ENCODE measurements around the gene TTC38.
A peak's percentile ranks its signal among the peaks of the same experiment; 100 is the strongest.

The TTC38 gene

DNA sequence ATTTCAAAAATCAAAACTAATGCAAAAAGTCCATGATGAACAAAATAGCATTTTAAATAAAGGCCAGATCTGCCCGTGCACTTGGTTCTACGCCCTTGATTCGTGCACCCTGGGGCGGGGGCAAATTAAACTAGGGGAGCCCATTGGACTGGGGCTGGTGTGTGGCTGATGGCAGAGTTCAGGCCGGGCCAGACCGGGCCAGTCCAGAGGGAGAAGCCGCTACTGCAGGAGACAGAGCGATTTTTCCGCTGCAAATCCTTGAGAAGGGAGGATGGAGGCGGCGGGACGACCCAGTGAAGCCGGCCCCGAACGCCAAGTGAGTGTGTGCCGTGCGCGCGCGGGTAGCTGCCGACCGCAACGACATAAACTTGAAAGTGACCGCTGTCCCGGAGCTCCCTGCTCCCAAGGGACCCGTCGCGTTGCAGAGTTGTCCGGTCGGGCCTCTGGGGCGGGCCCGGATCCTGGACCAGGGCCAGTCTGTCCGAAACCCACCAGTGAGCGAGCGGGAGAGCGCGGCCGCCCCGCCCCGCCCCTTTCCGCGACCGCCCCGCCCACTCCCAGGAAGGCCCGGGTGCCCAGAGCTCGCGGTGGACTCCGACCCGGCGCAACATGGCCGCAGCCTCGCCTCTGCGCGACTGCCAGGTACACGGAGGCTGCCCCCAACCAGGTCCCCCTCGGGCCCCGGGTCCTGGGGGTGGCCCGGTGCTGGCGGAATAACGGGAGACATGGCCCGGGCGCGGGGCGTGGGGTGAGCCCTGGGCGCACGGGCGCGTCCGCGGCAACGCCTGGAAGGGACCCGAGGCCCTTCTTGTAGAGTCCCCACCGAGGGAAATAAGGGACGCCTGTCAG, at the start of gene TTC38:
Gene TTC38 (plus strand): TSS at position 578 of the 849 bp plus-strand sequence. CDS start 32 bp downstream, at position 610.
- DNase-seq (ENCODE audit: low read depth) = peak; percentile 78

DNA sequence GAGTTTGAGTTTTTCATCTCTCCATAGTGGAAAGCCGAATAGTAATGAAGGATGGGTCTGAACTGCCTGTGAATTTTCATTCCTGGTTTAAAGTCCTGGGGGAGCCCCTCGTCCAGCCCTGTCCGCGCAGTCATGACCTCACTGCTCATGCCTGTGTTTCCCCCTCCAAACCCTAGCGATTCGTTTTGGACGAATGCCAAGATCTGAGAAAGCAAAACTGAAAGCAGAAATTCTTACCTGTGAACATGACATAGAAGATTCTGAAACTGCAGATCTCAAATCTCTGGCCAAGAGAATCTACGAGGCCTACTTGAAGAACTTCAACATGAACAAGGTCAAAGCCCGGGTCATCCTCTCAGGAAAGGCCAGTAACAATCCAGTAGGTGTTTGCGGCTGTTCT, 48.2 kb upstream of the TTC38 start:
- DNase-seq (ENCODE audit: low read depth) = no peak

DNA sequence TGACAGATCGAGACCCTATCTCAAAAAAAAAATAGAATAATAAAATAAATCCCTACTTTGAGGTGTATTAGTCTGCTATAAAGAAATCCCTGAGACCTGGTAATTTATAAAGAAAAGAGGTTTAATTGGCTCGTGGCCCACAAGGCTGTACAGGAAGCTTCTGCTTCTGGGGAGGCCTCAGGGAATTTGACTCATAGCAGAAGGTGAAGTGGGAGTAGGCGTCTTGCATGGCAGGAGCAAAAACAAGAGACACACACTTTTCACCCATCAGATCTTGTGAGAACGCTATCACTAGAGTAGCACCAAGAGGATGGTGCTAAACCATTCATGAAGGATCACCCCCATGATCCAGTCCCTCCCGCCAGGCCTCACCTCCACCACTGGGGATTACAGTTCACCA, 46.9 kb upstream of the TTC38 start:
- DNase-seq (ENCODE audit: low read depth) = peak; percentile 56

DNA sequence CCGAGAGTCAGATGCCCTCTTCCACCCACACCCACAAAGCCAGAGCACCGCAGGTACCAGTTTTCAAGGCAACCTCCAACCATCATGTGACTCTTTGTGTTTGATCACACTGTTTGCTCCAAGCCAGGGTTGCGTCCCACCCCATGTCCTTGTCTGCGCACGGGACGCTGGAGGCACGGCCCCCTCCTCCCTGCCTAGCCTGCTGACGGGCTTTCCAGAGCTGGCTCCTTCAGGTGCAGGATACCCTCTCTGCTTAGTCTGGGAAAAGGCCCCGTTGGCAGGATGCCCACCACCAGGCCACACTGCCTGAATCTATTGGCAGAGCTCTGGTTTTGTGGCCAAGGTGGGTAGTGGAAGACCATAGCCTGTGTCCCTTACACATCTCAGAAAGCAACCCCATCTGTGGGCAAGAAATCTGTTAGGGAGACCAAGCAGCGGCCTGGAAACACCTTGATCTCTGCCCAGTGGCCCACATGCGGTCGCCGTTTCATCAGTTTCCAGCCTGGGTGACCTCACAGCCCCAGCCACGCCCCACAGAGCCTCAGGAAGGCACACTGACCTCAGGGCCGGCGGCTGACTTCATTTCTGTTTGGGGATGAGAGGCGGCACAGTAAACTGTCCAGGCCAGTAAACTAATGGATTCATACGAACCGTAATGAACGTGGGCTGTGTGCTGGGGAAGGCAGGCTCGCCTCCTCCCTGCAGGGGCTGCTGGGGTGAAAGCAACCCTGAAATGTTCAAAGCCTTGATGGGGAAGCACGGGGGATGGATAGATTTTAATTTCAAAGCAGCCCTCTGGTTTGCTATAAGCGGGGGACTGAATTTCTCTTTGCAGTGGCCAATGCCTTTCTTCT, 43.5 kb upstream of the TTC38 start:
- DNase-seq (ENCODE audit: low read depth) = no peak

DNA sequence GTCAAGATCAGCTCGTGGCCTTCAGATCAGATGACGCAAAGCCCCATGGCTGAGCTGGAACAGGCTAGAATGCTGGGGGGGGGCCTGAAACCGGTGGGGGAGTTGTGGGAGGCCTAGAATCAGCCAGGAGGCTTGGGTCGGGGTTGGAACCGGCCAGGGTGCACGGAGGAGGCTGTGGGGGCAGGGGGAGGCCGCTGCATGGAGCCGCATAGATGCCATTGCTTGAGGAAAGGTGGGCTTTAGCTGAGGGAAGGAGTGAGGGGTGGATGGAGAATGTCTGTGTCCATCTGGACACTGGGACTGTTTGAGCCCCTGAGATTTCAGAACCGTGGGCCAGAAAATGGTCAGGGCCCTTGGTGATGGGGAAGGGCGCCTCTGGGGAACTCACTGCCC, 42.9 kb upstream of the TTC38 start:
- DNase-seq (ENCODE audit: low read depth) = no peak

DNA sequence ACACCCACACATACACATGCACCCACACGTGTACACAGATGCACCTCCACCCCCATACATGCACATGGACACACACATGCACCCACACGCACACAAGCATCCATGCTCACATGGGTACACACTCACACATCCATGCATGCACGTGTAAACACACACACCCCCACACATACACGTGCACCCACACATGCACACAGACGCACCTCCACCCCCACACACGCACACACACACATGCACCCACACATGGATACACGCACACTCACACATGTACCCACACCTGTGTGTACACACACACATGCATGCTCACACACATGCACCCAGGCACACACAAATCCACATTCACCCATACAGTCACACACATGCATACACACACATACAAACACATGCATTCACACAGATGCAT, 42.2 kb upstream of the TTC38 start:
- DNase-seq (ENCODE audit: low read depth) = no peak

DNA sequence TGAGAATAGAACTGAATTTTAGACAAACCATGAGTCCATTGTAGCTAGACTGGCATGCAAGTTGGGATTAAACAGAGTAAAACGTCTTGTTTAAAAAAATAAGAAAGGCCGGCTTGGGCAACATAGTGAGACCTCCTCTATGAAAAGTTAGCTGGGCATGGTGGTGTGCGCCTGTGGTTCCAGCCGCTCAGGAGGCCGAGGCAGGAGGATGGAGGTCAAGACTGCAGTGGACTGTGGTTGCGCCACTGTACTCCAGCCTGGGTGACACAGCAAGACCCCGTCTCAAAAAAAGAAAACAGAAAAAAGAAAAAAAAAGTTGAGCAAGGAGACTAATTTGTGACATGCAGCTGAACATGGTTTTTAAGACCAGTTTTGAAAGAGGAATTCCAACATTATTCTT, 41.2 kb upstream of the TTC38 start:
- no peak for DNase-seq (ENCODE audit: low read depth)

DNA sequence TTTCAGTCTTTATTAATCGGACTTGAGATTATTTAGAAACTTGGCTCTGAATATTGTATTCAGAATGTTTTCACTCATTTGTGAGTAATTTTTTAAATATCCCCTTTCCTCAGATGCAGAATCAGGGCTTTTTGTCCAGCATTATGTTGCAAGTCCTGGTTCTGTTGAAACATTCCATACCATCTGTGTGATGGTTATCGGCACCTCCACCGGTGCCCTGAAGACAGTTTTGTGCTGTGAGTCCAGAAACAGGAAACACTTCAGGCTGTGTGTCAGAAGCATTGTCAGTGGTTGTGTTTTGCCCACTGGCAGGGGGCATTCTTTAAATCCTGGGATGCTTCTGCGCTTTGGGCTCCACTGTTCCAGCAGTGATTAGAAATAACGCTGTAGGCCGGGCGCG, 38.1 kb upstream of the TTC38 start:
- peak; percentile 55 for DNase-seq (ENCODE audit: low read depth)

DNA sequence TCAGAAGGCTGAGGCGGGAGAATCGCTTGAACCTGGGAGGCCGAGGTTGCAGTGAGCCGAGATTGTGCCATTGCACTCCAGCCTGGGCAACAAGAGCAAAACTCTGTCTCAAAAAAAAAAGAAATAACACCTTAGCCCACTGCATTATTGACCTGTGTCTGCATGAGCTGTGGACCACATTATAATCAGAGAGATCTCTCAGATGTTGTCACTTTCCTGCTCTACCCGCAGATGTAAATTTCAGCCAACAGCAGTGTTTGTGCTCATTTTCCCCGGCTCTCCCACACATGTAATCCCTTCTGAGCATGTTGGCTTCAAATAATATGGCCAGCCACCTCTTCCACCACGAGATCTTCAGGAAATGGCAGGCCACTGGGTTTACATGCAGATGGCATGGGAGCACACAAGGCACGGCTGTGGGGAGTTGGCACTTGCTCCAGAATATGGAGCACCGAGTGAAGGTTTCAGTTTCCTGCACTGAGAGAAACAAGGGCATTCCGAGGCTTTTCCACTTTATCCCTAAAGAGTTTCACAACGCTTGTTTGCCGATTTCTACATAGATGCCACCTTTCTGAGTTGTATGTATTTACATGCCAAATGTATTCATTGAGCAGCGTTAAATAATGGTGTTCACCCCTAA, 37.4 kb upstream of the TTC38 start:
- no peak for DNase-seq (ENCODE audit: low read depth)

DNA sequence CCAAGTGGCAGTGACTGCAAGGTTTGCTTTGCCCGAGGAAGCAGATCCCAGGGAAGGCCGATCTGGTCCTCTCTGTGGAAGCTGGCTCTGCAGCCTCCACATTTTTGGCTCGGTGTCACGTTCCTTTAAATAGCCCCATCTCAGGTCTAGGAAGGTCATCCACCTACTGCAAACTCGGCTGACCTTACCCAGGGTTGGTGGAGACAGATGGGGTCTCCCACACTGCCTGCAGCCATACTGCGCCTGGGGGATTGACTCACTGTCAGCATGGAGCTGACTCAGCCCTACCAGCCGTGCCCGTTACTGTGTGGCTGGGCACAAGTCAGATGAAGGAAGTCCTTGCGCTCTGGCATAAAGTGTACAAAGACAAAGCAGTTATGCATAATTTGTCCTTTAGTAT, 34.6 kb upstream of the TTC38 start:
- no peak for DNase-seq (ENCODE audit: low read depth)

DNA sequence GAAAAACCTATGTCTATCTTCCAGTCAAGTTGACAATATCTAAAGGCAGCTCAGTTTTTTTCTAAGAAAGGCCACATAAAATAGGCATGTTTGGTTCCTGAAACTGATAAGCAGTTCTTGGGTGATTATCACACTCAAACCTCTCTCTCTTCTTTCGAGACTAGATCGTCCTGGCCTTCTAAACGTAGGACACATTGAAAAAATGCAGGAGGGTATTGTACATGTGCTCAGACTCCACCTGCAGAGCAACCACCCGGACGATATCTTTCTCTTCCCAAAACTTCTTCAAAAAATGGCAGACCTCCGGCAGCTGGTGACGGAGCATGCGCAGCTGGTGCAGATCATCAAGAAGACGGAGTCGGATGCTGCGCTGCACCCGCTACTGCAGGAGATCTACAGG, 32.8 kb upstream of the TTC38 start:
- DNase-seq (ENCODE audit: low read depth) = no peak

DNA sequence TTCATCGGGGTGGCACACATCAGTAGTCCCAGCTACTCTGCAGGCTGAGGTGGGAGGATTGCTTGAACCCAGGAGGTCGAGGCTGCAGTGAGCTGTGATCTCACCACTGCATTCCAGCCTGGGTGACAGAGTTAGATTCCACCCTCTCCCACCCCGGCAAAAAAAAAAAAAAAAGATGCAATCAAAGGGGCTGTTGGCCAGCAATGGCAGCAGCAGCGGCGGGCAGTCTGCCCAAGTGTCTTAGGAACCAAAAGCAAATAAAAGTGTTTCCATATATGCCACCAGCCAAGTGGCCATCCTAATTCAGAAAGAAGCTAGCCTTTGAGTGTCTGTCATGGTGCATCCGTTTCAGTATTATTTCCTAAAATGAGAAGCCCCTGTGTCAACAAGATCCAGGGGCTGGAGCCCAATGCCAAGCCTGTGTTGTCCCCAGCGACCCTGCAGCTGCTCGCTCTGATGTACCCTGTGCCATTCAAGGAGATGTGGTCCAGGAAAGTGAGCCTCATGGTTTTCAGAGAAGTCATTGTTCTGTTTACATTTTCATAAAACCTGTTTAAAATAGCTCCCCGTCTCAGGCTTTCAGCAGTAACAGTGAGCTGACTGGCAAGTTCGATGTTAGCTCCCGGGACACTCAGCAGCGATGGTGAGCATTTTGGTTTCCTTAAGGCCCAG, 30.2 kb upstream of the TTC38 start:
- no peak for DNase-seq (ENCODE audit: low read depth)

DNA sequence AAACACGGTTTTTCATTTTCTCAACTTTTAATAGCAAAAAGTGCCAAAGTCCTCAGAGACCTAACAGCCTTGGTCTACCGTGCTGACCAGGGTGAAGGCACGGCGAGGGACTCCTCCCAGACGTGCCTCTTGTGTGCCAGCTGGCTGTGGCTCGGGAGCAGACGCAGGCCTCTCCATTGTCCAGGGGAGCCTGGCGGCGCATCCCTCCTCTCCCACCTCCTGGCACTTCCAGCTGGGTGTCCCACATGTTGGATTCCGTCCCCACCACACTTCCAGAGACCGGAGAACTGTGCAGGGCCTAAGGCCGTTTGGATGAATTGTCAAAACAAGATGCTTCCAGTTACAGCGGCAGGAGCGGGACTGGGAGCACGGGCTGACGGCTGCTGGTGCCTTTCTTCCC, 29.3 kb upstream of the TTC38 start:
- DNase-seq (ENCODE audit: low read depth) = no peak

DNA sequence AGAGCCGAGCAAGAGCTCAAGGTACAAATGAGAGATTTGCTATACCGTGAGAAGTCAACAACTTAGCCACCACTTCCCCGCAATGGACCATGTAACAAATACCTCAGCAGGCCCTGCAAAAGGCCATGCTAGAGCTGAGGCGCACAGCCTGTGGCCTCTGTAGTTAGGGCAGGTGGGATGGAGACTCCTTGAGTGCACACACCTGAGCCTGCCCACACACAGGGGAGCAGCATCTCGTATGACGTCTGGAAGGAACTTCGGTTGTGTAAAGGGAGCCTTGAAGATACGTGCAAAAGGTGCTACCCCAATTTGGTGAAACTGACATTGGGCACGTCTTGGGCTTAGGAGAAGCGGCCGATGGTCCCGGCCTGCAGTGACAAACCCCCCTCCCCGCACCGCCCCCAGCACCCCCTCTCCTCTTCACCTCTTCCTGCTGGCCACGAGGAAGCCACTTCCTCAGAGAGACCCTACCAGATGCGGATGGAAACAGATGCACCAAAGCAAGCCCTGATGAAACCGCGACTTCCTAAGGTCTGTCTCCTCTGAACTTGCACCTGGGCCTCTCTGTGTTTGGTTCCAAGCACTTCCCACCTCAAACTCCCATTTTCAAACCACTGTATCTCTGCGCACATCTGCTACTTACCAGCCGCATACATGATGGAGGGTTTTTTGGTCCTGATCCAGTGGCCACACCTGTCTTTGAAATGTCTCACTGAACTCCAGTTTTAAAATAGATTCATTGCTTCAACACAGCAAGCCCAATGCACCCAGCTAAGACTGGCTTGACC, 28.4 kb upstream of the TTC38 start:
- DNase-seq (ENCODE audit: low read depth) = no peak

DNA sequence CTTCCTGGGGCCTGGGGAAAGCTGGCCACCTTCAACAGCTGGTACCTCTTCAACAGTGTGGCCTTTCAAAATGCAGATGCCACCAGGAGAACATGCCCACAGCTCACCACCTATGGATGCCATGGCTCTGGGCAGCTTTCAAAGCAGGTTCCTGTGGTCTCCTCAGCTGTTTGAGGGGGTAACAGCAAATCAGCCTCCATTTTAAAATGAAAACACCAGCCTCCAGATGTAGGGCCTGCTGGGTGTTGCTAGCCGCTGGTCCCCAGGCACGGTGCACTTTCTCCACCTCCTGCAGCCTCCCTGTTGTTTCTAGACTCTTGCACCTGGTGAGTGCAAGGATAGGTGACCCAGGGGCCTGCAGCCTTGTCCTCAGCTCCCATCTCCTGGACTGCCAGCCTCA, 27.7 kb upstream of the TTC38 start:
- no peak for DNase-seq (ENCODE audit: low read depth)

DNA sequence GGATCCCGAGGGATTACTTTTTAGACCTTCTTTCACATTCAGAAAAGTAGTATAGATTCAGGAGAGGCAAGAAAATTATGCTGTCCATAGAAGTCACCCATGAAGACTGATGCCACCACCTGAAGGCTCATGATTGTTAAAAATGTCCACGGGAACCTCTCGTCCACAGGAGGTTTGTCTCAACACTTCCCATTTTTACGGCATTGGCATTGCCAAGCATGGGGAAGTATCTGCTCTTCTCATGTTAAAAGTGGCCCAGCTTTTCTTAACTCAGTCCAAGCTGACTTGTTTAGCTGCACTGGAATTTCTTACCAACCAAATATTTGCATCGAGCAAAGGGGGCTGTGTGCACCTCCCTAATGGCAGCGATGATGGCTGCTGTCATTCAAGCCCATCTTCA, 27.3 kb upstream of the TTC38 start:
- no peak for DNase-seq (ENCODE audit: low read depth)

DNA sequence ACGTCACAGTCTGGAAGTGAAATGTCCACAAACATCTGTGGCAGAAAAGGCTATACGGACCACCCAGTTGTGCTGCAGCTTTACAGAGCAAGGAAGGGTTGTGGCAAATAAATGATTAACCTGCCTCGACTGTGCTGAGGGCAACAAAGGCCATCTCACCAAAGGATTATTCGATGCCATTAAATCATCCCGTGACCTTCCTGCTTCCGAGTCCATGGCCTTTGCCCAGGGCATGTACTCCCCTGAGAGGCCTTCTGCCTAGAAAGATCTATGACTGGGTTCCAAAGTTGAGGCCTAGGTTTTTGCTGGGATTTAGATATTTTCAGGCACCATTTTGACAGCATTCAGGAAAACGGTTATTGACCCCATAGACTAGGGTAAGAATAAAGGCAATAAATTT, 26.9 kb upstream of the TTC38 start:
- no peak for DNase-seq (ENCODE audit: low read depth)

DNA sequence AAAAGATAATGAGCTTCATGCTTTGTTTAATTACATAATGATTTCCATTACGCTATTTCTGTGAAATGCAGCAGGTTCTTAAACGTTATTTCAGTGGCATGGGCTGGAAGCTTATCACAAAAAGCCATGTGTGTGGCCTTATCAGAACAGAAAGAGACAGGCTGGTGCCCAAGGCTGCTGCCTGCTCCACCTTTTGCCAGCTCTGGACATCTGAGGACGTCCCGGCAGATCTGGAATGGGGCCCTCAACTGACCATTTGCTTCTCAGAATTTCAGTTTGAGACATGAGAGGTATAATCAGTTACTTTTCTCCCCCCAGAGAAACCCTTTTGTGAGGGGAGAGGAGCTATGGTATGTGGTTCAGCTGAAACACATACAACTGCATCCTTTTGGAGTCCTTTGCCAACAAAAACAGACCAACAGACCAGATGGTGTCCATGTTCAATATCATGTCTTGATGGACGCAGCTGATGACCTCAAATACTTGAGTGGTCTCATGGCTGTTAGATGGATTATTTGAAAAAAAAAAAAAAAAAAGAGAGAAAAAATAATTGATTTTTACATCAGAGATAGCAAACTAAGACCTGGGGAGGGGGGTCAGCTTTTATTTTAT, 26.3 kb upstream of the TTC38 start:
- DNase-seq (ENCODE audit: low read depth) = no peak

DNA sequence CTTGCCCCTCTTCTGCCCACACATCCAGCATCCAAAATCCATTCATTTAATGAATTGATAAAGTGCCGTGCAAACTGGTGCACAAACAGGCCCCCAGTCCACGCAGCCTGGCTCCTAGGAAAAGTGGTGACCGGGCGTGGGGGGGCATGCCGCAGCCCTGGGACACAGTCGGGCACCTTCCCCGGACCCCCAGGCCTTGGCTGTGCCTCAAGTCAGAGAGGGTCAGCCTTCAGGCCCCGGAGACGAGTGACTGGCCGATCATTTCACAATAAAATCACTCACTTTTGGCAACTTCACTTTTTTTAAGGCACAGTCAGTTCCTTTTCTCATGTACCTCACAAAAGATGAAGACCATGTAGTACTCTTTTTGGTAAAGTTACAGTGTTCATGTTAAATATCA, 25.7 kb upstream of the TTC38 start:
- DNase-seq (ENCODE audit: low read depth) = no peak

DNA sequence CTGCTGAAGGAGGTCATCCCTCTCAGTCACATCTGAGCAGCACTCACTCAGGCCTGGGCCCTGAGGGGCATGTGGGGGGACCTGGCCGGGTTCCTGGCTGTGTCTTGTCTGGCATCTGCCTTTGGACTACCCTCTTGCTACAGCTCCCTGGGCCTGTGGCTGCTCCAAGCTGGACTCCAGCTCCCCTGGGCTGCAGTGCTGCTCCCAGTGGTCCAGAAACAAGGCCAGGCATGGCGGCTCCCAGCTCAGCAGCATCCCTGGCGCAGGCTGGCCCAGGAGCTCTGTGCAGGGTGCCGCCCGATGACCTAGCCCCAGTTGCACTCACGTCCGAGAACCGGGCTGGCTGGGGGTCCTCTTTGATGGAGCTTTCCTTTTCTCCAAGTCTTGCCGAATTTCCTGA, 23.0 kb upstream of the TTC38 start:
- DNase-seq (ENCODE audit: low read depth) = no peak

DNA sequence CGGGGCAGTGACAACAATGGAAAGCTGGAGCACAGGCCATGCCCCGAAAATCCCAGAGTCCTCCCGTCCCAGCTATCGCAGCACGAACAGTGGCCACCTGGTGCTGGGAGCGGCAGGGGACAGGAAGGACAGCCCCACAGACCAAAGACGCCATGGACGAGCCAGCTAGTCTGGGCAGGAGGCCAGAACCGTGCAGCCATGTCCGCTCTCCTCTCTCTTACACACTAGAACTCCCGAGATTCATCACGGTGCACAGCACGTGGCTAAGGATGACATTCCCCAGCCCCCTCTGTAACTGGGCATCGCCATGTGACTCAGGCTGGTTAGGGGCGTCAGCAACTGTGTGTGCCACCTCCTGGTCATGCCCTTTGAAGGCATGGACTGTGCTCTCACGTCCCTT, 22.3 kb upstream of the TTC38 start:
- DNase-seq (ENCODE audit: low read depth) = no peak
